COLO668 (cell line): ENCODE results near the gene ASXL1.
"Not testable (repeated sequence)": the region's sequence is repeated elsewhere in the genome, so short reads cannot be mapped to it uniquely, and the experiment has no call there.

Experiments
- DNase-seq: peaks from one replicate; lab custom pipeline; 2025; ENCODE audit not compliant: unreplicated experiment; lab: John Stamatoyannopoulos, UW

ASXL1 gene

GRCh38 chr20:32359633-32360332, 1.7 kb downstream of the ASXL1 start:
- no peak for DNase-seq

- no peak for DNase-seq
Observed at GRCh38 chr20:32360333-32360634, 2.2 kb downstream of the ASXL1 start.

- DNase-seq: no peak
Observed at GRCh38 chr20:32362901-32363364, 4.8 kb downstream of the ASXL1 start.

DNA sequence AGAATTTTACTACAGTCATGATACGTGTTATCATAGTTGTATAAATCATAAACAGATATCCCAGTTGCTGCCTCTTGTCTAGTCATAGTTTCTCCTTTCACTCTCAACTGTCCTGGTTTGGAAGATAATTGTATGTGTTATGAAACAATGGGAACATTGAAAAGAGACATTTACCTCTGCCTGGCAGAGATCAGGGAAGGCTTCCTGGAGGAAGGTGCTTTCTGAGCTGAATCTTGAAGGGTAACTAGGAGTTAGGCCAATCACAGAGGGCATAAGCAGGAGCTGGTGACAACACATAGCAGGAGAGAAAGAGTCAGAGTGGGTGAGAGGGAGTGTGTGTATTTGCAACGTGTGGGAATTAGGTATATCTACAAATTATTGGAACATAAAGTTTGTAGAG, 5.4 kb downstream of the ASXL1 start:
- DNase-seq: no peak

- no peak for DNase-seq
Observed at GRCh38 chr20:32364554-32365208, 6.5 kb downstream of the ASXL1 start.

DNA sequence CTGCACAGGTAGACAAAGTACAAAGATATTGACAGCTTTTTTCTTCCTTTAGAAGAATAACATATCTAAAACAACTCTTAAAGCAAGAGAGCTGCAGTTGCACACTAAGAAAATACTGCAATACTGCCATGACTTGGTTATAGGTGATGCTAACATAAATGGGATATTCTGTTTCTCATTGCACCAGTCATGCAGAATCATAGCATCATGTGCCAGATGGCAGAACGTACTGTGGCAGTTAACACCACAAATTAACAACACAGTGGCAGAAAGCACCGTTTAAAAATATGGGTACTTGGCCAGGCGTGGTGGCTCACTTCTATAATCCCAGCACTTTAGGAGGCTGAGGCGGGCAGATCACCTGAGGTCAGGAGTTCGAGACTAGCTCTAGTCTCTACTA, 7.4 kb downstream of the ASXL1 start:
- no peak for DNase-seq

GRCh38 chr20:32366380-32366779, 8.2 kb downstream of the ASXL1 start:
- DNase-seq: no peak

DNA sequence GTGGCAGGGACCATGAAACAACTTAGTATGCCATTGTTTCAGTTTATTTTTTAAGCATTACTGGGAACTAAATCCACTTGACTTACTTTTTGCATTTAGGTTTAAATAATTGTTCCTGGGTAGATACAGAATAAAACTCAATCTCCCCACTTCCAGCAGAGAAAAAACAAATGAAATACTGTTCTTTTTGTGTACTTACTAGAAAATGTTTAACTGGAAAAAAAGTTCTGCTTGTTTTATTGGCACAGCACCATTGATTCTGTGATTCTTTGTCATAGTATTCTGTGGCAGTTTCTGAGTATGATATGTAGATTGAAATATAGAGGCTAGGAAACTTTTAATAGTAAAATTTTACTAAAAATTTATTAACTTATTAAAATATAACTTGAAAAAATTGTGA, 10.2 kb downstream of the ASXL1 start:
- no peak for DNase-seq

DNA sequence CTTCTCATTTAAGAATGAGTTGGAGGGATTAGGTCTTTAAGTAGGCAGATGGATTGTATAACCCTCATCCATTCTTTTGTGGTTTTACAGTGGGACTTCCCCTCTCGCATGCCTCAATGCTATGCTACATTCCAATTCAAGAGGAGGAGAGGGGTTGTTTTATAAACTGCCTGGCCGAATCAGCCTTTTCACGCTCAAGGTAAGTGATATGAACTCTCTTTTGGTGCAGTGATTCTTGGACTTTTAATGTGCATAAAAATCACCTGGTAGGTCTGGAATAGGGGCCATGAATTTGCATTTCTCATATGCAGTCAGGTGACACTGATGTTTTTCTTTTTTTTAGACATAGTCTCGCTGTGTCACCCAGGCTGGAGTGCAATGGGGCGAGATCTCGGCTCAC, 10.8 kb downstream of the ASXL1 start:
- DNase-seq: no peak

DNA sequence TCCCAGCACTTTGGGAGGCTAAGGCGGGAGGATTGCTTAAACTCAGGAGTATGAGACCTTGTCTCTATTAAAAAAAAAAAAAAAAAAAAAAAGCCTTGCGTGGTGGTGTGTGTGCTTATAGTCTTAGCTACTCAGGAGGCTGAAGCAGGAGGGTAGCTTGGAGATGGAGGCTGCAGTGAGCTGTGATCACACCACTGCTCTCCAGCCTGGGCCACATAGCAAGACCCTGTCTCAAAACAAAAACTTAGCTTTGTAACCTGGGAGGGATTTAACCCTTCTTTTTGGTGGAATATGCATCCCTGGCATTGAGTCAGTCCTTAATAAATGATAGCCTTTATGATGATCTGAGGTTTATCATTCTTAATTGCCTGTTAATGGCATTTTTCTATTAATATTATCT, 12.8 kb downstream of the ASXL1 start:
- no peak for DNase-seq

DNA sequence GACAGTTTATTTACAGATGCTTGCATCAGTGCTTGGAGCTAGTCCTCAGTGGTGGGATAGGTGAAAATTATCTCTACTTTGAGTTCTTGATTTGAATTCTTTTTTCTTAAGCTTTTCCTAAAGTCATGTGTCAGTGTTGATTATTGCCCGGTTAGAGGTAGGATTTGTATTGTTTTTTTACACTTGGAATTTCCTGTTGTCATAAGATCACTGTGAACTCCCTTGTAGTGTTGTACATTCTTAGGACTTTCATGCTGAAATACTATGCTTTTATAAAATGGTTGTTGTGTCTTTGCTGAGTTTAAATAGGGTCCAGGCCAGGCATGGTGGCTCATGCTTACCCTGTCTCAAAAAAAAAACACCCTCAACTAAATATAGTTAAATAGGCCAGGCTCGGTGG, 20.3 kb downstream of the ASXL1 start:
- no peak for DNase-seq

- DNase-seq: not testable (repeated sequence)
Observed at GRCh38 chr20:32380037-32380436, 21.9 kb downstream of the ASXL1 start.

DNA sequence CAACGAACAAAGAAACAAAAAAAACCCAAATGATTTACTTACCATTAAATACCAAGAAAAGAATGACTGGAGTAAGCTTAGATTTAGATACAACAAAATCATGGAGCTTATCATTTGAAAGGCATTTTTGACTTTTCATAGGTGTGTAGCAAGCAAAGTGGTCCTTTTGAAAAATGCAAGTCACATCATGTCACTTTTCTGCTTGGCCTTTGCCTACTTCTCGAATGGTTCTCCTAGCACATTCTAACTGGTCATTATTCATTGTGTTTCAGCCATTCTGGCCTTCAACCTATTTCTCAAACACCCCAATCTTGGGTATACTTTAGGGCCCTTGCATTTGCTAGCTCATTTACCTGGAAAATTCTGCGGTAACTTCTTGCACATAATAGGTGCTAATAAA, 22.6 kb downstream of the ASXL1 start:
- DNase-seq: no peak

GRCh38 chr20:32382102-32382950, 24.2 kb downstream of the ASXL1 start:
- DNase-seq: no peak

DNA sequence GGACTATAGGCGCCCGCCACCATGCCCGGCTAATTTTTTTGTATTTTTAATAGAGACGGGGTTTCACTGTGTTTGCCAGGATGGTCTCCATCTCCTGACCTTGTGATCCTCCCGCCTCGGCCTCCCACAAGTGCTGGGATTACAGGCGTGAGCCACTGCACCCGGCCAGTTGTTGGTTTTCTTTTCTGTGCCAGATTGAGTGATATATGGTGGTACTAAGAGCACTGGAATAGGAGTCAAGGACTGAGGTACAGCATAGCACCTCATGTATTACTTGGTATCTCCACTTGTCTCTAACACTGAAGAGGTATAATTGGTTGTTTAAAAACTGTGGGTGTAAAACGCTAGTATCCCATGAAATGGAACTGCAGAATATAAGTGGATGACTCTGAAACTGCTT, 25.3 kb downstream of the ASXL1 start:
- not testable (repeated sequence) for DNase-seq

- no peak for DNase-seq
Observed at GRCh38 chr20:32385541-32385940, 27.4 kb downstream of the ASXL1 start.

DNA sequence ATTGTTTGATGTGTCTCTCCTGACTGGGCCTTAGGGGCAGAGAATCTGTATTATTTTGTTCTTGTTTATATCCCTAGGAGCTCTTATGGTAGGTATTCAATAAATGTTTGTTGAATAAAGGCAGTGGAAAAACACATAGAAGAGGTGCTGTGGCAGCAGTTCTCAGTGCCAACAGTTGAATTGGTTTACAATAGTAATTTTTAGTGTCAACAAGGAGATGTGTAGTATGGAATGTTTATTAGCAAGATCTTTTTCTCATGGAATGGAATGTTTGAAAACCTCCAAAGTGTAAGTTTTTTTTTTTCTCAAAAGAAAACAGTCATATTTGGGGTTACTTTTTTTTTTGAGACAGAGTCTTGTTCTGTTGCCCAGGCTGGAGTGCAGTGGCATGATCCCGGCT, 28.0 kb downstream of the ASXL1 start:
- DNase-seq: no peak

DNA sequence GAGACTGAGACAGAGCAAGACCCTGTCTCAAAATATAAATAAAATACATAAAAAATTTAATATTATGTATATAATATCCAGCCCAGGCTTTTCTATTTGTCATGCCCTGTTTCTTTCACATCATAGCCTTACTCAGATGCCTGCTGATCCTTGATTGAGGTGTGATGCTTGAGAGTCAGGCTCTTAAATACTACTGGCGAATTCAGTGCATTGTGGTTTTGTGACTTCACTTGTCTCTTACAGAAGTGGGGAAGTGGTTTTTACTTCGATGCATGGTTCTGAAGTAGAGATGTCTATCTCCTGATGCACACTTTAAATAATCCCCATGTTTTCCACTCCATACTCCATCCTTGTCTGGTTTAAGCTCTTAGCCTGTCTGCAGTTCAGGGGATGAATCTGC, 29.1 kb downstream of the ASXL1 start:
- no peak for DNase-seq

DNA sequence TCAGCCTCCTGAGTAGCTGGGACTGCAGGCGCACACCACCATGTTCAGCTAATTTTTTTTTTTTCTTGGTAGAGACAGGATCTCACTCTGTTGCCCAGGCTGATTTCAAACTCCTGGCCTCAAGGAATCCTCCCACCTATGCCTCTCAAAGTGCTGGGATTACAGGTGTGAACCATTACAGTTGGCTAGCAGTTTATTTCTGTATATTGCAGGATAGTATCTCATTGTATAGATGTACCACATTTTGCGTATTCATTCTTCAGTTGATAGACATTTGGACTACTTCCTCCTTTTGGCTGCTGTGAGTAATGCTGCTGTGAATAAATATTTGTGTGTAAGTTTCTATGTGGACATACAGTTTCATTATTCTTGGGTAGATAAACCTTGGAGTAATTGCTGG, 32.9 kb downstream of the ASXL1 start:
- no peak for DNase-seq

DNA sequence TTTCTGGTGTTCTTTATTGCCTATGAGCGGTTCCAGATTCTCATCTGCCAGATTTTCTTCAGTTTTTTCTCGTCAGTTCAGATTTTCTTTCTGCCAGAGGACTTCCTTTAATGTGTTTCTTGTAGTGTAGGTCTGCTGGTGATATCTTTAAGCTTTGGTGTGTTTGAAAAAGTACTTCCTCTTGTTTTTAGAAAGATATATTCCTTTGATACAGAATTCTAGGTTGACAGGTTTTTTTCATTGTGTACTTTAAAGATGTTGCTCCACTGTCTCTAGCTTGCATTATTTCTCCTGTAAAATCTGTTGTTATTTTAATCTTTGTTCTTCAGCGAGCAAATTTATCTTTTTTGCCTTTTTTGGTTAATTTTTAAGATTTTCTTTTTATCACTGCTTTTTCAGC, 36.9 kb downstream of the ASXL1 start:
- DNase-seq: no peak

DNA sequence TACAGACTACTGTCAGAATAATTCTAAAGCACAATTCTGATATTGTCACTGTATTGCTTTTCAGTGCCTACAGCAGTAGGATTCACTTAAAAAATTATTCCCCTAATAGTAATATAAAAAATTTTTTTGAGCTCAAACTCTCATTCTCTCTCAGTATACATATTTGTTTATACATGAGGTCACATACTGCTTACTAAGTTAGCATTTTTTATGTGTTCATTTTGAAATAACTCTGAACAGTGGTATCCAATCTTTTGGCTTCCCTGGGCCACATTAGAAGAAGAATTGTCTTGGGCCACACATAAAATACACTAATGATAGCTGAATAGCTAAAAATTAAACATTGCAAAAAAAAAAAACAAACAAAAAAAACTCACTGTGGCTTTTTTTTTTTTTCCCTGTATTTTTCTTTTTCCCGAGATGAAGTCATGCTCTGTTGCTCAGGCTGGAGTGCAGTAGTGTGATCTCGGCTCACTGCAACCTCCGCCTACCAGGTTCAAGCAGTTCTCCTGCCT, 38.6 kb downstream of the ASXL1 start:
- DNase-seq: no peak

GRCh38 chr20:32397567-32398084, 39.5 kb downstream of the ASXL1 start:
- DNase-seq: no peak
